ENCODE measurements around the gene DNAJC6. TPM values are rescaled to one million over a fixed set of nuclear protein-coding genes. Genes with fewer than 3 reads are reported as not detected.

The DNAJC6 gene
- total and polyA plus RNA-seq, 8 donors, result 0.46 to 4.3 (median 1.9) TPM

DNA sequence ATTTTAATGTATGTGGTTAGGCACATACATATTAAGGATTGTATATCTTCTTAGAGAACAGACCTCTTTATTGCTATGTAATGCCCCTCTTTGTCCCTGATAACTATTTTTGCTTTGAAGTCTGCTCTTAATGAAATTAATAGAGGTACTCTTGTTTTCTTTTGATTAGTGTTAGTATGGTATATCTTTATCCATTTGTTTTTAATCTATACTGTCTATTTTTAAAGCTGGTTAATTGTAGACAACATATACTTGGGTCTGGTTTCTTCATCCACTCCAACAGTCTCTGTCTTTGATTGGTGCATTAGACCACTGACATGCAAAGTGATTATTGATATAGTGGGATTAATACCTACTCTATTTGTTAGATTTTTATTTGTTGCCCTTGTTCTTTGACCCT is 147.1 kb downstream of the DNAJC6 start:
- Histone ChIP-seq H3K4me3 (no peak overlapping the region), H3K27me3 (no peaks in the 10 kb centered on the region), H3K4me1 (no peaks in the 10 kb centered on the region), H3K27ac (no peak overlapping the region), H3K36me3 (no peaks in the 10 kb centered on the region), H3K9me3 (no peaks in the 10 kb centered on the region)
- no peak for FAIRE-seq
- DNase-seq, result no peak
- TF ChIP-seq, protein P1, sequence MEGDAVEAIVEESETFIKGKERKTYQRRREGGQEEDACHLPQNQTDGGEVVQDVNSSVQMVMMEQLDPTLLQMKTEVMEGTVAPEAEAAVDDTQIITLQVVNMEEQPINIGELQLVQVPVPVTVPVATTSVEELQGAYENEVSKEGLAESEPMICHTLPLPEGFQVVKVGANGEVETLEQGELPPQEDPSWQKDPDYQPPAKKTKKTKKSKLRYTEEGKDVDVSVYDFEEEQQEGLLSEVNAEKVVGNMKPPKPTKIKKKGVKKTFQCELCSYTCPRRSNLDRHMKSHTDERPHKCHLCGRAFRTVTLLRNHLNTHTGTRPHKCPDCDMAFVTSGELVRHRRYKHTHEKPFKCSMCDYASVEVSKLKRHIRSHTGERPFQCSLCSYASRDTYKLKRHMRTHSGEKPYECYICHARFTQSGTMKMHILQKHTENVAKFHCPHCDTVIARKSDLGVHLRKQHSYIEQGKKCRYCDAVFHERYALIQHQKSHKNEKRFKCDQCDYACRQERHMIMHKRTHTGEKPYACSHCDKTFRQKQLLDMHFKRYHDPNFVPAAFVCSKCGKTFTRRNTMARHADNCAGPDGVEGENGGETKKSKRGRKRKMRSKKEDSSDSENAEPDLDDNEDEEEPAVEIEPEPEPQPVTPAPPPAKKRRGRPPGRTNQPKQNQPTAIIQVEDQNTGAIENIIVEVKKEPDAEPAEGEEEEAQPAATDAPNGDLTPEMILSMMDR (IDR thresholded peaks at IDR 0.05), result no peak
- no peak for ATAC-seq
- intact Hi-C loops (cut with DNase I), result no loop called here

DNA sequence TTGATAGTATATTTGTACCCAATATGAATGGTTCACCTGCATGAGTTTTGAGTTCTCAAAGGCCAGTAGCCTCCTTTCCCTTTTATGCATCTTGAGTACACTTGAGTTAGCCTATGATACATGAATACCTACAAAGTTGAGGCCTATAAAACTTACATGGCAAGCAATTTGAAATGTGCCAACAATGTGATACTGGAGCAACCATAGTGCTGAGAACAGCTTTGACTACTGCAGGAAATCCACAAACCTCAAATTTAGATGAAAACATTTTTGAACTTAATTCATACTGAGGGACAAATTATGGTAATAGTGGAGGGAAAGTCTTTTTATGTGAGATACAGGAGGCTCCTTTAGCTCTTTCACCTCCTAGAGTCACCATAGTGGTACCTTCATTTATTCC is 148.5 kb downstream of the DNAJC6 start:
- ATAC-seq (no peak), FAIRE-seq (no peak), DNase-seq (no peak)
- intact Hi-C loops (cut with DNase I), result no loop called here
- TF ChIP-seq, protein P1 (IDR thresholded peaks at IDR 0.05), result no peak
- Histone ChIP-seq H3K27ac (no peak overlapping the region), H3K36me3 (no peaks in the 10 kb centered on the region), H3K9me3 (no peaks in the 10 kb centered on the region), H3K4me1 (no peaks in the 10 kb centered on the region), H3K4me3 (no peak overlapping the region), H3K27me3 (no peaks in the 10 kb centered on the region)

DNA sequence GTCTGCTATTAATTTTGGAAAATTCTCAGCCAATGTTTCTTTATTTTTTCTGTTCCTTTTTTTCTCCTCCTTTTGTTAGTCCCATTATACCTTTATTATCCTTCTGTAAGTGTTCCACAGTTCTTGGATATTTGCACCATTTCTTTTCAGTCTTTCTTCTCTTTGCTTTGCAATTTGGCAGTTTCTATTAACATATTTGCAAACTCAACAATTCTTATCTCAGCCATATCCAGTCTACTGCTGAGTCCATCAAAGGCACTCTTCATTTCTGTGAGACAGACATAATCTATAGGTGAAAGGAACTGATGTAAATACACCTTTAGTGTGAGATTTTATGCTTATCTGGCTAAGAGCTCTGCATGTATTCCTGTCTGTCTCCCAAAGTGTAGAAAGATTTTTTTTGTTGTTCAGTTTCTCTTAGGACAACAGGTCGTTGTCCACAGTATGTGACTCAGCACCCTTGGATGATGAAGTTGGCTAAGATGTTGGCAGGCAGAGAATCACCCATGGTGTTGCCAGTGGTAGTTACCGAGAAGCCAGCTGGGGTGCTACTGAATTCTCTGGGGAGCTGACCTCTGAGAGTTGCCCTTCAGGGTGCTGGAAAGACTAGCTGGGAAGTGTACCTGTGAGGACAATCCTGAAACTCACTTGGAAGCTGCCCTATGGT is 149.5 kb downstream of the DNAJC6 start:
- WGBS, 2 donors, result 83 to 84% methylated on average over 2 of the region's 2 CpGs
- Histone ChIP-seq H3K27ac (no peak overlapping the region), H3K4me3 (no peak overlapping the region), H3K27me3 (no peaks in the 10 kb centered on the region), H3K36me3 (no peaks in the 10 kb centered on the region), H3K4me1 (no peaks in the 10 kb centered on the region), H3K9me3 (no peaks in the 10 kb centered on the region)
- no peak for DNase-seq
- TF ChIP-seq, protein P1 (IDR thresholded peaks at IDR 0.05), result no peak
- intact Hi-C loops (cut with DNase I), result no loop called here
- FAIRE-seq, result no peak
- no peak for ATAC-seq

DNA sequence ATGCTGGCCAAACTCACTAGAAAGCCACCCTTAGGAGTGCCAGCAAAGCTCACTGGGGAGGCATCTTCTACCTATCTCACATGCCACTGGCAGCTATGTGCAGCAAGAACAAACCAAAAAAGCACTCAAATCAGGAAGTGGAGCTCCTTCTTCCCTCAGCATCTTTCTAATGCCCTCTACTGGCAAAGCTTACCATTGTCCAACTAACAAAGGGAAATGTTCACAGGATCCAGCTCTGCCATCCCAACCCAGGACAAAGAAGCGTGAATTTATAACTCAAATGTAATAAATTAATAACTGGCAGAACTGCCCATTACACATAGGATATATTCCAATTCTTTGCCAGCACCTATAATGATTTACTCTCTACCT is 150.0 kb downstream of the DNAJC6 start:
- intact Hi-C loops (cut with DNase I), result no loop called here
- no peak overlapping the region for H3K27ac ChIP-seq
- no peak for DNase-seq
- TF ChIP-seq, protein P1 (IDR thresholded peaks at IDR 0.05), result peak in 2 of 4 donors; percentile 20 to 36
- no peaks in the 10 kb centered on the region for H3K4me1 ChIP-seq
- no peak for FAIRE-seq
- no peaks in the 10 kb centered on the region for H3K9me3 ChIP-seq
- peak; percentile 27 to 72 (median 54) for ATAC-seq
- 62 to 66% methylated on average over 1 of the region's 1 CpG for WGBS, 2 donors
- no peaks in the 10 kb centered on the region for H3K36me3 ChIP-seq
- H3K4me3 ChIP-seq, result no peak overlapping the region
- no peaks in the 10 kb centered on the region for H3K27me3 ChIP-seq

Other genes with a start within 250 kb of the DNAJC6 start
- 1 to 10 TPM in 5 of 6 donors, under 1 TPM in 1; 0.94 to 5.8 (median 2.4) TPM for gene AK4, start 161.3 kb upstream of the DNAJC6 start, total RNA-seq
- under 1 TPM; 0.68 to 0.70 TPM for gene AK4, start 161.3 kb upstream of the DNAJC6 start, polyA plus RNA-seq
- 1 to 10 TPM; 1.3 to 5.1 (median 2.6) TPM for gene LEPR, start 111.1 kb downstream of the DNAJC6 start, total RNA-seq
- gene LEPR, start 111.1 kb downstream of the DNAJC6 start, polyA plus RNA-seq, result 1 to 10 TPM in 1 of 2 donors, under 1 TPM in 1; 0.95 to 4.4 TPM
- gene LEPROT, start 111.1 kb downstream of the DNAJC6 start, total RNA-seq, result 10 to 100 TPM; 25.4 to 45.5 (median 36.0) TPM
- gene LEPROT, start 111.1 kb downstream of the DNAJC6 start, polyA plus RNA-seq, result 10 to 100 TPM; 16.9 to 24.1 TPM

All from pancreas (tissue), 10 donors.